BLaER1 treated with 17β-estradiol and CSF1 and Interleukin-3, amounts not matched to agents 10 nM and 100 nM (cell line): Measurements from ENCODE around the gene B3GAT2.

ENCODE experiments used
- H3K27ac ChIP-seq, 11 experiments: shearing (Covaris generic); formaldehyde crosslinking; 2 replicates each; pipeline ENCODE4 v1.8.1; 2022
- H3K27me3 ChIP-seq, 11 experiments: shearing (Covaris generic); formaldehyde crosslinking; 2 replicates each; pipeline ENCODE4 v1.8.1; 2022
- H3K36me3 ChIP-seq, 11 experiments: shearing (Covaris generic); formaldehyde crosslinking; 2 replicates each; pipeline ENCODE4 v1.8.1; 2022
- H3K4me1 ChIP-seq, 10 experiments: shearing (Covaris generic); formaldehyde crosslinking; 2 replicates each; pipeline ENCODE4 v1.8.1; 2022
- H3K4me2 ChIP-seq, 11 experiments: shearing (Covaris generic); formaldehyde crosslinking; 2 replicates each; pipeline ENCODE4 v1.8.1; 2022
- H3K4me3 ChIP-seq, 10 experiments: shearing (Covaris generic); formaldehyde crosslinking; 2 replicates each; pipeline ENCODE4 v1.8.1; 2022
- H3K9ac ChIP-seq, 11 experiments: shearing (Covaris generic); formaldehyde crosslinking; 2 replicates each; pipeline ENCODE4 v1.8.1; 2022
- H3K9me3 ChIP-seq, 11 experiments: shearing (Covaris generic); formaldehyde crosslinking; replicated peaks in 1 of 11; 2 replicates each; pipeline ENCODE4 v1.8.1; 2022
- H4K20me1 ChIP-seq, 11 experiments: shearing (Covaris generic); formaldehyde crosslinking; 2 replicates each; pipeline ENCODE4 v1.8.1; 2022
- Cebpa-rat ChIP-seq, 11 experiments: shearing (Covaris generic); IDR thresholded peaks; 2 replicates each; pipeline ENCODE4 v1.8.1; 2022

The B3GAT2 gene

DNA sequence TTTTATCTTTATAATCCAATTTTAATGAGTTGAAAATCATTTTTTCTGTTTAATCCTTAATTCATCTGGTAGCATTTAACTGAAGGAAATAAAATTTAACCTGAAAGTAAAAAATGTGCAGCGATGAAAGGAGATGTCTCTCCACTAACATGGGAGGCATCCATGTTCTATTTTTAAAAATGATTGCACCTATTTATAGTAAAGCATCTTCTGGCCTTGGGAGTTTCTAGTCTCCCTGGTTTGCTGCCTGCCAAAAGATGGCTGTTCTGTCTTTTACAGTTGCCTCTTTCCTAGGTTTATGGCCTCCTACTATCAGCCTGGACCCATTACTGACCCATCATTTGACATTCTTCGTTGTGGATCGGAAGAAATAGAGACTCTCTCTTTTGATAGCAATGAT lies 143.0 kb downstream of the B3GAT2 start:
- Histone ChIP-seq H3K27ac (no peak overlapping the region), H3K4me3 (no peak overlapping the region), H3K9me3 (no peaks in the 10 kb centered on the region), H3K4me2 (no peak overlapping the region), H4K20me1 (no peaks in the 10 kb centered on the region; a peak in 1 of 22 replicates), H3K9ac (no peak overlapping the region), H3K36me3 (peaks cover 0 to 31% (median 4%) of the 10 kb centered on the region in 11 experiments; a peak in 6 of 22 replicates), H3K4me1 (no peaks in the 10 kb centered on the region), H3K27me3 (no peaks in the 10 kb centered on the region)
- no peak for TF ChIP-seq Cebpa-rat (IDR thresholded peaks at IDR 0.05)

DNA sequence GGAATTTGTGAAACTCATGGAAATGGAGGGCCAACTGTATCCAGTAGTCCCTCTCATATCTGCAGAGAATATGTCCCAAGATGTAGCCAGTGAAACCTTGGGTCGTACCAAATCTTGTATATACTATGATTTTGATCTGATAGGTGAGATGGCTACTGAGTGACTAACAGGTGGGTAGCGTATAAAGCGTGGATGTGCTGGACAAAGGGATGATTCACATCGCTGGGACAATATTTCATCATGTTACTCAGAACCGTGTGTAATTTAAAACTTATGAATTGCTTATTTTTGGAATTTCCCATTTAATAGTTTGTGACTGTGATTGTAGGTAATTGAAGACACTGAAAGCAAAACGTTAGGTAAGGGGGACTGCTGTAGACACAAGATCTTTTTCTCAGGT lies 145.1 kb downstream of the B3GAT2 start:
- no peak overlapping the region for H3K4me2 ChIP-seq
- no peak overlapping the region for H3K4me3 ChIP-seq
- H3K9me3 ChIP-seq, result no peaks in the 10 kb centered on the region
- no peaks in the 10 kb centered on the region; a peak in 1 of 22 replicates for H4K20me1 ChIP-seq
- no peaks in the 10 kb centered on the region for H3K27me3 ChIP-seq
- no peak overlapping the region for H3K9ac ChIP-seq
- H3K36me3 ChIP-seq, result peaks cover 0 to 48% (median 6%) of the 10 kb centered on the region in 11 experiments; a peak in 9 of 22 replicates
- TF ChIP-seq Cebpa-rat (IDR thresholded peaks at IDR 0.05), result no peak
- H3K27ac ChIP-seq, result no peak overlapping the region
- H3K4me1 ChIP-seq, result no peaks in the 10 kb centered on the region
